Gastrocnemius medialis (tissue), 4 donors: ENCODE data around the gene ZIC2. TPM values are rescaled to one million over a fixed set of nuclear protein-coding genes. Genes with fewer than 3 reads are reported as not detected.

Experiments
- ATAC-seq, 2 donors: fragments of 150-250 bp; one replicate each; pipeline ENCODE4 v1.9.1; 2016
- DNase-seq, 2 donors: peaks; one replicate each; pipeline ENCODE4 v3.0.0-alpha.2; 2019
- H3K27ac ChIP-seq, 4 donors: fragments of 200-600 bp; sonication (generic); 1 replicate in 1 of 4; 2 replicates in 3 of 4; pipeline ENCODE4 v1.5.1; 2016 to 2018; ENCODE audit warnings: mild to moderate bottlenecking in 2 of 4, moderate library complexity in 1 of 4
- H3K27me3 ChIP-seq, 3 donors: fragments of 200-600 bp; sonication (generic) in 2 of 3; 1 replicate in 1 of 3; 2 replicates in 2 of 3; pipeline versions ENCODE4 v1.5.1 to v1.6.0; 2016 to 2019; ENCODE audit warnings: mild to moderate bottlenecking in 1 of 3, moderate library complexity in 1 of 3
- H3K36me3 ChIP-seq, 2 donors: fragments of 200-600 bp; sonication (generic) in 1 of 2; one replicate each; pipeline ENCODE4 v1.5.1; 2017 to 2018
- H3K4me1 ChIP-seq, 2 donors: fragments of 200-600 bp; sonication (generic) in 1 of 2; one replicate each; pipeline ENCODE4 v1.5.1; 2016 to 2017; ENCODE audit warnings: mild to moderate bottlenecking in 2 of 2
- H3K4me3 ChIP-seq, 4 donors: fragments of 200-600 bp; sonication (generic) in 3 of 4; 1 replicate in 1 of 4; 2 replicates in 3 of 4; pipeline ENCODE4 v1.5.1; 2016 to 2019; ENCODE audit warnings: mild to moderate bottlenecking in 2 of 4
- H3K9me3 ChIP-seq, 3 donors: fragments of 200-600 bp; sonication (generic) in 2 of 3; 1 replicate in 1 of 3; 2 replicates in 2 of 3; pipeline ENCODE4 v1.5.1; 2016 to 2019
- CTCF ChIP-seq, 5 experiments: fragments of 450-650 bp in 3 of 5; fragments of 200-600 bp in 2 of 5; sonication (generic) in 2 of 5; IDR thresholded peaks in 4 of 5; conservative IDR thresholded peaks in 1 of 5; 1 replicate in 4 of 5; 2 replicates in 1 of 5; pipeline ENCODE4 v1.5.1; 2016 to 2019; ENCODE audit warnings: antibody characterized with exemption in 5 of 5, mild to moderate bottlenecking in 3 of 5, moderate library complexity in 3 of 5
- POLR2A ChIP-seq, 2 donors: fragments of 450-650 bp; IDR thresholded peaks; one replicate each; pipeline ENCODE4 v1.6.1; 2017; ENCODE audit warnings: antibody characterized with exemption in 2 of 2, mild to moderate bottlenecking in 2 of 2, moderate library complexity in 2 of 2
- in situ Hi-C, 4 donors: fragments of 200-750 bp; cut with MboI; loops; one replicate each; pipeline versions ENCODE4 v1.15.0 to v1.8.0; 2017; ENCODE audit warnings: low sequenced_read_pairs in 4 of 4
- intact Hi-C: fragments of 100-400 bp; cut with DNase I; formaldehyde crosslinking; loops from one replicate; pipeline ENCODE4 v1.15.1; 2023; ENCODE audit warnings: low total_unique reads
- total RNA-seq, 4 donors: library from RNA; depleted of rRNA; stranded (reverse); fragments of >200 nt; gene quantifications; one replicate each; pipeline versions ENCODE4 v1.1.0 to v1.2.3, GENCODE V29; 2016

The ZIC2 gene
- total RNA-seq, 4 donors from 2014 or later: not detected

GRCh38 chr13:99962242-99962641 lies 19.3 kb upstream of the ZIC2 start:
- ATAC-seq: no peak
- H3K9me3 ChIP-seq: no peaks in the 10 kb centered on the region
- H3K4me3 ChIP-seq: no peak overlapping the region
- in situ Hi-C loops (no loop called here), intact Hi-C loops (no loop called here)
- peaks cover 6 to 13% of the 10 kb centered on the region in 2 donors for H3K4me1 ChIP-seq
- TF ChIP-seq POLR2A (IDR thresholded peaks at IDR 0.05) (no peak), CTCF (IDR thresholded peaks at IDR 0.05 in 4 of 5, conservative IDR thresholded peaks at IDR 0.05 in 1 of 5) (no peak)
- H3K36me3 ChIP-seq: no peaks in the 10 kb centered on the region
- no peak overlapping the region for H3K27ac ChIP-seq
- peaks cover 96 to 99% (median 99%) of the 10 kb centered on the region in 3 donors for H3K27me3 ChIP-seq
- no peak for DNase-seq

GRCh38 chr13:99963816-99964339 lies 17.7 kb upstream of the ZIC2 start:
- H3K27me3 ChIP-seq: peaks cover 96 to 99% (median 99%) of the 10 kb centered on the region in 3 donors
- DNase-seq: no peak

GRCh38 chr13:99965329-99966000 lies 16.1 kb upstream of the ZIC2 start:
- in situ Hi-C loops (no loop called here), intact Hi-C loops (no loop called here)
- ATAC-seq (no peak), DNase-seq (no peak)
- Histone ChIP-seq H3K9me3 (no peaks in the 10 kb centered on the region), H3K4me3 (no peak overlapping the region), H3K27me3 (peaks cover 93 to 97% (median 96%) of the 10 kb centered on the region in 3 donors), H3K27ac (no peak overlapping the region), H3K36me3 (no peaks in the 10 kb centered on the region), H3K4me1 (peaks cover 11 to 15% of the 10 kb centered on the region in 2 donors)
- no peak for TF ChIP-seq POLR2A (IDR thresholded peaks at IDR 0.05)
- TF ChIP-seq CTCF (IDR thresholded peaks at IDR 0.05 in 4 of 5, conservative IDR thresholded peaks at IDR 0.05 in 1 of 5): no peak

More at GRCh38 chr13:99963816-99964339, 17.7 kb upstream of the ZIC2 start:
- no peak for TF ChIP-seq POLR2A (IDR thresholded peaks at IDR 0.05)
- TF ChIP-seq CTCF (IDR thresholded peaks at IDR 0.05 in 4 of 5, conservative IDR thresholded peaks at IDR 0.05 in 1 of 5): no peak
- in situ Hi-C loops: no loop called here
- Histone ChIP-seq H3K36me3 (no peaks in the 10 kb centered on the region), H3K4me1 (peaks cover 13 to 14% of the 10 kb centered on the region in 2 donors), H3K4me3 (no peak overlapping the region), H3K27ac (no peak overlapping the region), H3K9me3 (no peaks in the 10 kb centered on the region)
- intact Hi-C loops: no loop called here
- no peak for ATAC-seq

- Histone ChIP-seq H3K36me3 (no peaks in the 10 kb centered on the region), H3K27ac (no peak overlapping the region), H3K9me3 (no peaks in the 10 kb centered on the region), H3K4me3 (no peak overlapping the region), H3K27me3 (peaks cover 88 to 94% (median 93%) of the 10 kb centered on the region in 3 donors), H3K4me1 (peaks cover 11 to 15% of the 10 kb centered on the region in 2 donors)
- intact Hi-C loops (no loop called here), in situ Hi-C loops (no loop called here)
- ATAC-seq (no peak), DNase-seq (no peak)
- TF ChIP-seq CTCF (IDR thresholded peaks at IDR 0.05 in 4 of 5, conservative IDR thresholded peaks at IDR 0.05 in 1 of 5) (no peak), POLR2A (IDR thresholded peaks at IDR 0.05) (no peak)
Measured at GRCh38 chr13:99966064-99966805, 15.3 kb upstream of the ZIC2 start.
